K562 (cell line): Measurements from ENCODE around the gene SCAP. TPM values are rescaled to one million over a fixed set of nuclear protein-coding genes. Genes with fewer than 3 reads are reported as not detected.
A peak's percentile ranks its signal among the peaks of the same experiment; 100 is the strongest.

ENCODE experiments used
- ARID1B ChIP-seq: fragments of 450-650 bp; IDR thresholded peaks from 2 replicates; pipeline ENCODE4 v1.6.1; 2016; ENCODE audit warnings: antibody characterized with exemption, mild to moderate bottlenecking, inconsistent platforms
- BRF1 ChIP-seq: IDR thresholded peaks from 3 replicates; pipeline ENCODE4 v1.6.1; 2011; ENCODE audit warnings: borderline replicate concordance, mild to moderate bottlenecking; ENCODE audit not compliant: insufficient read length; ENCODE audit errors: extremely low read depth
- ETS1 ChIP-seq: conservative IDR thresholded peaks from 2 replicates; pipeline ENCODE4 v1.6.1; 2011; ENCODE audit warnings: low read depth, mild to moderate bottlenecking, low read length; ENCODE audit not compliant: control insufficient read depth
- FOS ChIP-seq: IDR thresholded peaks from 3 replicates; pipeline ENCODE4 v1.6.1; 2011; ENCODE audit not compliant: insufficient read length; ENCODE audit errors: extremely low read depth
- FOXJ2 ChIP-seq: fragments of 200-800 bp; sonication (Bioruptor generic); IDR thresholded peaks from 2 replicates; pipeline ENCODE4 v1.6.1; 2016; ENCODE audit warnings: missing genetic modification characterization, missing compliant biosample characterization
- HNRNPH1 ChIP-seq: fragments of 200-400 bp; formaldehyde crosslinking; optimal IDR thresholded peaks from 2 replicates; pipeline ENCODE3; 2017; ENCODE audit warnings: low read depth, mild to moderate bottlenecking, low read length, moderate library complexity
- HOXB6 ChIP-seq: fragments of 250-450 bp; sonication (Bioruptor Pico); IDR thresholded peaks from 2 replicates; pipeline ENCODE4 v1.5.1; 2022; ENCODE audit warnings: mild to moderate bottlenecking, borderline replicate concordance
- IRF9 ChIP-seq: fragments of 450-650 bp; IDR thresholded peaks from 2 replicates; pipeline ENCODE4 v1.6.1; 2016; ENCODE audit warnings: missing biosample characterization, missing genetic modification characterization
- KDM1A ChIP-seq, 2 experiments: fragments of 450-650 bp; IDR thresholded peaks; 2 replicates each; pipeline ENCODE4 v1.6.1; 2016; ENCODE audit warnings: mild to moderate bottlenecking in 2 of 2
- KDM4B ChIP-seq, 2 experiments: fragments of 450-650 bp in 1 of 2; sonication (generic) in 1 of 2; IDR thresholded peaks; 2 replicates each; pipeline ENCODE4 v1.6.1; 2016 to 2017; ENCODE audit warnings: borderline replicate concordance in 2 of 2, antibody characterized with exemption in 1 of 2, low read depth in 1 of 2, mild to moderate bottlenecking in 1 of 2
- KLF16 ChIP-seq: IDR thresholded peaks from 2 replicates; pipeline ENCODE4 v1.6.1; 2016; ENCODE audit warnings: antibody characterized with exemption
- MCM2 ChIP-seq: fragments of 450-650 bp; IDR thresholded peaks from 2 replicates; pipeline ENCODE4 v1.6.1; 2017; ENCODE audit warnings: low read depth, mild to moderate bottlenecking
- MCM5 ChIP-seq: fragments of 450-650 bp; IDR thresholded peaks from 2 replicates; pipeline ENCODE4 v1.6.1; 2016; ENCODE audit warnings: low read depth
- MECOM ChIP-seq: fragments of 250-450 bp; sonication (Bioruptor Pico); IDR thresholded peaks from 2 replicates; pipeline ENCODE4 v1.8.0; 2022; ENCODE audit warnings: inconsistent platforms
- NBN ChIP-seq: fragments of 450-650 bp; IDR thresholded peaks from 2 replicates; pipeline ENCODE4 v1.6.1; 2016; ENCODE audit warnings: low read depth, mild to moderate bottlenecking
- OTX1 ChIP-seq: fragments of 450-650 bp; formaldehyde crosslinking; IDR thresholded peaks from 2 replicates; pipeline ENCODE4 v1.4.0; 2022; ENCODE audit warnings: mild to moderate bottlenecking
- PHF8 ChIP-seq: fragments of 200-600 bp; sonication (generic); IDR thresholded peaks from 2 replicates; pipeline ENCODE4 v1.6.1; 2012; ENCODE audit warnings: mixed run types, mild to moderate bottlenecking, inconsistent platforms, low read length, moderate library complexity, borderline replicate concordance
- STAT5B ChIP-seq: fragments of 250-450 bp; sonication (Bioruptor Pico); IDR thresholded peaks from 2 replicates; pipeline ENCODE4 v1.8.0; 2021; ENCODE audit warnings: mild to moderate bottlenecking, inconsistent platforms
- TCF15 ChIP-seq: fragments of 250-450 bp; sonication (Bioruptor Pico); IDR thresholded peaks from 2 replicates; pipeline ENCODE4 v1.8.0; 2022; ENCODE audit warnings: moderate library complexity, mild to moderate bottlenecking, inconsistent platforms
- TEAD1 ChIP-seq, 2 experiments: fragments of 450-650 bp in 1 of 2; sonication (generic) in 1 of 2; formaldehyde crosslinking; IDR thresholded peaks; 2 replicates each; pipeline versions ENCODE4 v1.4.0 to v1.8.0; 2020 to 2022; ENCODE audit warnings: mild to moderate bottlenecking in 2 of 2, missing genetic modification reagents in 1 of 2
- ZNF431 ChIP-seq: sonication (generic); formaldehyde crosslinking; IDR thresholded peaks from 2 replicates; pipeline ENCODE4 v1.8.0; 2022; ENCODE audit warnings: mild to moderate bottlenecking, missing genetic modification reagents
- ZNF639 ChIP-seq, 2 experiments: fragments of 200-800 bp in 1 of 2; sonication (Bioruptor generic) in 1 of 2; sonication (generic) in 1 of 2; formaldehyde crosslinking in 1 of 2; IDR thresholded peaks in 1 of 2; conservative IDR thresholded peaks in 1 of 2; 2 replicates each; pipeline versions ENCODE4 v1.5.0 to v1.6.1; 2016 to 2020; ENCODE audit warnings: missing compliant biosample characterization in 1 of 2, missing genetic modification characterization in 1 of 2, missing genetic modification reagents in 1 of 2
- ZNF699 ChIP-seq: fragments of 250-450 bp; sonication (Bioruptor Pico); IDR thresholded peaks from 2 replicates; pipeline ENCODE4 v1.8.0; 2021; ENCODE audit warnings: mild to moderate bottlenecking, moderate library complexity; ENCODE audit not compliant: insufficient replicate concordance
- ZNF785 ChIP-seq: fragments of 250-450 bp; sonication (Bioruptor Pico); IDR thresholded peaks from 2 replicates; pipeline ENCODE4 v1.4.0; 2020; ENCODE audit warnings: mild to moderate bottlenecking
- polyA plus RNA-seq, 8 experiments: library from polyadenylated mRNA; depleted of rRNA in 4 of 8; stranded (reverse) in 5 of 8; unstranded in 3 of 8; fragments of >200 nt; fragmentation: Nextera tagmentation in 2 of 8; fragmentation: Illumina TruSeq in 1 of 8; extraction: Ambion mirVana in 2 of 8; extraction: Trizol in 1 of 8; gene quantifications; 2 replicates each; pipeline versions ENCODE4 v1.2.1 to v1.2.3, GENCODE V29; 2011 to 2014; ENCODE audit warnings: inconsistent platforms in 1 of 8, missing spikeins in 1 of 8
- total RNA-seq, 7 experiments: library from RNA; depleted of rRNA in 6 of 7; stranded (reverse); fragments of >200 nt in 6 of 7; fragmentation: Illumina TruSeq in 2 of 7; extraction: Trizol in 2 of 7; gene quantifications; 2 replicates each; pipeline versions ENCODE4 v1.2.1 to v1.2.3, GENCODE V29; 2011 to 2021; ENCODE audit warnings: low replicate concordance in 1 of 7

SCAP gene
- total and polyA plus RNA-seq, 9 of the 15 experiments (the other 6 are each of a cell fraction or from before 2014, with no cell fraction given): 2.6 to 104 (median 37.8) TPM

GRCh38 chr3:47522082-47522987 lies 46.6 kb upstream of the SCAP start (continued):
- TF ChIP-seq ZNF639 (CRISPR knock-in tag; conservative IDR thresholded peaks at IDR 0.05 in 1 of 2, IDR thresholded peaks at IDR 0.05 in 1 of 2) (0 out of 4 replicates have a peak, but pooled peaks of 1 of the 2 experiments have one; percentile 35), ZNF431 (CRISPR knock-in tag) (0 out of 2 replicates have a peak, but pooled peaks have one; percentile 21), HOXB6 (CRISPR knock-in tag) (no peak), ARID1B (no peak; the same call in 1 of the 2 replicates), MCM5 (no peak), KDM1A (IDR thresholded peaks at IDR 0.05) (no peak), KDM4B (IDR thresholded peaks at IDR 0.05; ENCODE audit: borderline replicate concordance in 2 of 2, low read depth in 1 of 2) (no peak), MECOM (CRISPR knock-in tag) (no peak), FOXJ2 (no peak), OTX1 (CRISPR knock-in tag) (no peak), MCM2 (no peak), HNRNPH1 (no peak), TCF15 (CRISPR knock-in tag) (no peak), FOS (no peak), TEAD1 (CRISPR knock-in tag; IDR thresholded peaks at IDR 0.05) (peak in 1 of 2 experiments; percentile 64; a peak in 1 of 4 replicates), ZNF785 (CRISPR knock-in tag) (no peak), BRF1 (no peak), ZNF699 (no peak), PHF8 (no peak), STAT5B (CRISPR knock-in tag) (no peak), ETS1 (0 out of 2 replicates have a peak, but pooled peaks have one; percentile 38), IRF9 (tag) (no peak; the same call in 1 of the 2 replicates), KLF16 (no peak), NBN (peak; percentile 87)
